BLaER1 (cell line): ENCODE measurements around the gene OTOGL.
A peak's percentile ranks its signal among the peaks of the same experiment; 100 is the strongest.

Source experiments
- H3K27ac ChIP-seq: shearing (Covaris generic); formaldehyde crosslinking; 2 replicates; pipeline ENCODE4 v1.8.1; 2022
- H3K27me3 ChIP-seq: shearing (Covaris generic); formaldehyde crosslinking; 2 replicates; pipeline ENCODE4 v1.8.1; 2022
- H3K36me3 ChIP-seq: shearing (Covaris generic); formaldehyde crosslinking; 2 replicates; pipeline ENCODE4 v1.8.1; 2022
- H3K4me1 ChIP-seq: shearing (Covaris generic); formaldehyde crosslinking; 2 replicates; pipeline ENCODE4 v1.8.1; 2022
- H3K4me2 ChIP-seq: shearing (Covaris generic); formaldehyde crosslinking; 2 replicates; pipeline ENCODE4 v1.8.1; 2022
- H3K4me3 ChIP-seq: shearing (Covaris generic); formaldehyde crosslinking; 2 replicates; pipeline ENCODE4 v1.8.1; 2022
- H3K9ac ChIP-seq: shearing (Covaris generic); formaldehyde crosslinking; 2 replicates; pipeline ENCODE4 v1.8.1; 2022
- H3K9me3 ChIP-seq: shearing (Covaris generic); formaldehyde crosslinking; 2 replicates; pipeline ENCODE4 v1.8.1; 2022
- H4K20me1 ChIP-seq: shearing (Covaris generic); formaldehyde crosslinking; 2 replicates; pipeline ENCODE4 v1.8.1; 2022
- Cebpa-rat ChIP-seq: shearing (Covaris generic); IDR thresholded peaks from 2 replicates; pipeline ENCODE4 v1.8.1; 2022

Gene OTOGL

GRCh38 chr12:80186727-80187217 is 87.4 kb downstream of the OTOGL start:
- Histone ChIP-seq H4K20me1 (no peaks in the 10 kb centered on the region), H3K27ac (peak overlapping the region; percentile 69), H3K9ac (peak overlapping the region; percentile 46; the same call in 1 of the 2 replicates), H3K4me2 (peak overlapping the region; percentile 71), H3K4me1 (peaks cover 31% of the 10 kb centered on the region), H3K9me3 (no peaks in the 10 kb centered on the region), H3K27me3 (no peaks in the 10 kb centered on the region), H3K4me3 (no peak overlapping the region), H3K36me3 (no peaks in the 10 kb centered on the region)
- no peak for TF ChIP-seq Cebpa-rat

DNA sequence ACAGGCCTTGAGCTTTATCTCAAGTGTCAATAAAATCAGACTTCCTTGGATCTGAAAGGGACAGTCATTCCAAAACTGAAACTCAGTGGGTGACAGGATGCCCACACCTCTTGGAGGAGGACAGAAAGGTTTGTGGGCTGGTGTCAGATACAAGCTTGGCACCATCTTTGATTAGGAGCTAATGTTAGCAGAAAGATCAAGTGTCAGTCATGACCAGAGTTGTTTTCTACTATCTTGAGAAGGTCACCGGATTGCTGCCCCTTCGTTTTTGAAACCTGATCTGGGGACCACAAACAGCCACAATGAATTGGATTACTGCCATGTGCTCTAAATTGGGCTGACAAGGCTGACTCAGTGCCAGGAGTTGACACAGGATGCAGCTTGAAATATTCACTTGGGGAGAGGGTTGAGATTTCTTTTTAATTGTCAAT is 88.3 kb downstream of the OTOGL start:
- no peaks in the 10 kb centered on the region for H3K27me3 ChIP-seq
- no peaks in the 10 kb centered on the region for H4K20me1 ChIP-seq
- H3K9ac ChIP-seq = peak overlapping the region; percentile 46; the same call in 1 of the 2 replicates
- no peaks in the 10 kb centered on the region for H3K36me3 ChIP-seq
- H3K4me2 ChIP-seq = peak overlapping the region; percentile 71
- no peak overlapping the region for H3K4me3 ChIP-seq
- H3K27ac ChIP-seq = peak overlapping the region; percentile 69
- peaks cover 31% of the 10 kb centered on the region for H3K4me1 ChIP-seq
- no peaks in the 10 kb centered on the region for H3K9me3 ChIP-seq
- TF ChIP-seq Cebpa-rat = no peak

DNA sequence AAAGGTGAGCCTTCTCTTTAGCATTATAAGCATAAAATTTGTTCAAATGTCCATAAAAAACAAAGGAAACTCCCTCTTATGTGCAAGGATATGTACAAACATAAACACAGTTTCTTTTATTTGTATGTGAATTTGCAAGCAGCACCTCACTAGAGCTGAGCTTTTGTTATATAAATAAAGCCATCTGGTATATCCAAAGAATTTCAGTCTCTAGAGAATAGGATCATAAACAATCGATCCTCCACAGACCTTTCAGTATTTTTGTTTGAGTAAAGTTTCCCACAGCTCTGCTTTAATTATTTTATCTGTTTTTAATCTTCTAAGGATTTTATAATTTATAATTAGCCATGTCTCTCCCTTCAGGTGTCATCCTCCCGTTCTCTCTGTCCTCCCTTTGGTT is 89.2 kb downstream of the OTOGL start:
- H3K9me3 ChIP-seq = no peaks in the 10 kb centered on the region
- H3K4me2 ChIP-seq = no peak overlapping the region
- no peak overlapping the region; the same call in 1 of the 2 replicates for H3K27ac ChIP-seq

DNA sequence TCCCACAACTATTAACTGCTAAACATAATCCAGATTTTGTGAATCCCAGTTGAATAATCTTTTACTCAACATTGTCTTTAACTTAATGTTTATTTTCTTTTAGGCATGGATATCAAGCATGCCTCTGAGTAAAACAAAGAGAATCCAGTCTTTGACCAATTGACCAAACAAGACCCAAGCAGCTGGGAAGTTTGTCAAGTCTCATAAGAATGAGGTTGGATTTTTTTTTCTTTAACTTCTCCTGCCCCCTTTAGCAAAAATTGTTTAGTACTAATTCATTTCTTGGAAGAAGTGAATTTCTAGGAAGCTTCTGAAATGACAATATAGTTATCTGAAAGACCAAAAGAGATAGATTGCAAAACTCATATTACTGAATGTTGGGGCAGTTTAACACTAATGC is 89.9 kb downstream of the OTOGL start:
- peaks cover 31% of the 10 kb centered on the region for H3K4me1 ChIP-seq
- no peak overlapping the region for H3K4me2 ChIP-seq
- H3K36me3 ChIP-seq = no peaks in the 10 kb centered on the region
- no peak overlapping the region for H3K9ac ChIP-seq
- H3K27ac ChIP-seq = no peak overlapping the region
- H3K9me3 ChIP-seq = no peaks in the 10 kb centered on the region
- no peaks in the 10 kb centered on the region for H4K20me1 ChIP-seq
- H3K4me3 ChIP-seq = no peak overlapping the region
- no peak for TF ChIP-seq Cebpa-rat
- no peaks in the 10 kb centered on the region for H3K27me3 ChIP-seq

More for the DNA sequence above, 89.2 kb downstream of the OTOGL start:
- Histone ChIP-seq H3K4me1 (peaks cover 31% of the 10 kb centered on the region), H4K20me1 (no peaks in the 10 kb centered on the region), H3K9ac (no peak overlapping the region), H3K4me3 (no peak overlapping the region), H3K27me3 (no peaks in the 10 kb centered on the region), H3K36me3 (no peaks in the 10 kb centered on the region)
- TF ChIP-seq Cebpa-rat = no peak

GRCh38 chr12:80190001-80190400 is 90.7 kb downstream of the OTOGL start:
- Histone ChIP-seq H3K27ac (no peak overlapping the region), H3K36me3 (no peaks in the 10 kb centered on the region), H3K27me3 (no peaks in the 10 kb centered on the region), H3K9me3 (no peaks in the 10 kb centered on the region), H3K4me2 (no peak overlapping the region), H3K9ac (no peak overlapping the region), H3K4me3 (no peak overlapping the region), H3K4me1 (peaks cover 31% of the 10 kb centered on the region), H4K20me1 (no peaks in the 10 kb centered on the region)
- no peak for TF ChIP-seq Cebpa-rat

DNA sequence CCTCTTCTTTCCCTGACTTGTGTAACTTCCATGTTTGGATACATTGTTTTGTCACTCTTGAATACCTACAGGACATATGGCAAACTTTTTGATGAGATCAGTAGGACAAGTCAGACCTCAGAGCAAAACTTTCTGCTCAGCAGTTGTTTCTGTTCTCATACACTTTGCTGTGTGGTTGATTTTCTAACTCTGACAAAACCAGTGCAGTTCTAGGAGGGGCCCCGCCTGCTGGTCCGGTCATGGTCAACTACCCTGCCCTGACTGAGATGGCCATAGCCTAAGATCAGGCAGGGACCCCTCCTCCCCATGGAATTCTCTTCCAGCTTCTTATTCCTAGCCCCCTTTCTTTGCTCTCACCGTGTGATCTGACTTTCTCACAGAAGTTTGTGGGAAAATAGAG is 92.8 kb downstream of the OTOGL start:
- Histone ChIP-seq H3K36me3 (no peaks in the 10 kb centered on the region), H3K4me3 (no peak overlapping the region), H3K27ac (no peak overlapping the region), H3K9ac (no peak overlapping the region), H4K20me1 (no peaks in the 10 kb centered on the region), H3K27me3 (no peaks in the 10 kb centered on the region), H3K4me2 (no peak overlapping the region), H3K9me3 (no peaks in the 10 kb centered on the region), H3K4me1 (peaks cover 29% of the 10 kb centered on the region)
- TF ChIP-seq Cebpa-rat = no peak

DNA sequence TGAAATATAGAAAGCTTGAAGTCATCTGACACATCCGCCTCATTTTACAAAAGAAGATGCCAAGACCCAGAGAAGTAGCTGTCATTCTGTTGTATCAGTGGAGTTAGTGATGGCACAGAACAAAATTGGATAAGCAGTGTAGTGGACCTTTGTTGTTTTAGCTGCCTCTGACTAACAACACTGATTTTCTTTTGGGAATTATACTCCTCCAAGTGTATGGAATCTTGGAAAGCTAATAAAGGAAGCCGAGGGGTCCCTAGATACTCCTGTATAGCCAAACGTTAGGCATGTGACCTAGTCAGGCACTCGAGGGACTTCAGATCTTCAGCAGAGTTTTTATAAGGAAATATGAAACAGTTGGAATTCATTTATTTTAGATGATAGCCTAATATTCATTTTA is 94.5 kb downstream of the OTOGL start:
- Histone ChIP-seq H4K20me1 (no peaks in the 10 kb centered on the region), H3K4me3 (no peak overlapping the region), H3K4me2 (no peak overlapping the region), H3K27me3 (no peaks in the 10 kb centered on the region), H3K36me3 (no peaks in the 10 kb centered on the region), H3K9ac (no peak overlapping the region), H3K27ac (no peak overlapping the region), H3K9me3 (no peaks in the 10 kb centered on the region), H3K4me1 (peaks cover 13% of the 10 kb centered on the region)
- TF ChIP-seq Cebpa-rat = no peak

DNA sequence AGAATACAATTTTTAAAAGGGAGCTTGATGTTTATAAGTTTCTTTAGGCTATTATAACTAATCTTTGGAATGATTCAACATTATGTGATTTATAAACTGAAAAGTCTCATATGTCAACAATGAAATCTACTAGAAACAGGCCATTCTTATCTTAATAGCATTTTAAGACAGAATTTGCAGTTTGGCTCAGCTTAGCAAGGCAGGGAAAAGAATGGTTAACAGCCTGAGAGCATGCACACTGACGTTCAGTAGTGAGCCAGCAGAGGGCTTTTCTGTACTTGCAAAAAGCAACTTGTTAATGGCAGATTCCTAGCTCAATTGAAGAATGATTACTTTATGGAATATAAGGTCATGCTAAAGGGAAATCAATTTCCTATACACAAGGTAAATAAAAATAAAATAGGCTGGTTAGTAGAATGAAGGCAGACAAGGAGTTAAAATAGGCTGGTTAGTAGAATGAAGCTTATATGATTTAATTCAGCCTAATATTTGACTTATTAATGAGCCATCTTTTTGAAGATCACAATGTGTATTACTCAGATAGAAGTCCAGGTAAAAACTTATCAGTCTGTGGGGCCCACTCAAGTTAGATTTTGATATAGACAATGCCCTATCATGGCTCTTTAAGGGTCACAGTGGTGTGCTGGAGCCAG is 95.9 kb downstream of the OTOGL start:
- Histone ChIP-seq H3K9ac (no peak overlapping the region), H3K36me3 (no peaks in the 10 kb centered on the region), H3K4me3 (no peak overlapping the region), H4K20me1 (no peaks in the 10 kb centered on the region), H3K27me3 (no peaks in the 10 kb centered on the region), H3K4me1 (peaks cover 10% of the 10 kb centered on the region), H3K9me3 (no peaks in the 10 kb centered on the region), H3K27ac (no peak overlapping the region), H3K4me2 (no peak overlapping the region)
- no peak for TF ChIP-seq Cebpa-rat

DNA sequence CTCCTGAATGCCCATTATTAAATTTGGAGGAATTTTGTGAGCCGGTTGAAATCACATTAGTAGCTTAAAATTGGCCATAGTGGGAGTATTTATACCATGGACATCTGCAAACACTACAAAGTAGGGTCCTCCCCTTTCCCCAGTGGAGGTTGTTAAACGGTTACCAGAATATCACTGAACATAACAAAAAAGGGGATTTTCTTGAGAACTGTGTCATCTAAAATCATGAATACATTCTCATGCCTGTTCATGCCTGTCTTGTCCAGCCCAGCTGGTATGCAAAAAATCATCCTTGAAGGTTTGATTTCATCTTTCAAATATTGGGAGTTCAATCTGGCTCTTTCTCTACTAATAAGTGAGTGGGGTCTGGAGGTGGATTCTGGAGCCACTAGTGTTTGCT is 96.4 kb downstream of the OTOGL start:
- no peak for TF ChIP-seq Cebpa-rat

DNA sequence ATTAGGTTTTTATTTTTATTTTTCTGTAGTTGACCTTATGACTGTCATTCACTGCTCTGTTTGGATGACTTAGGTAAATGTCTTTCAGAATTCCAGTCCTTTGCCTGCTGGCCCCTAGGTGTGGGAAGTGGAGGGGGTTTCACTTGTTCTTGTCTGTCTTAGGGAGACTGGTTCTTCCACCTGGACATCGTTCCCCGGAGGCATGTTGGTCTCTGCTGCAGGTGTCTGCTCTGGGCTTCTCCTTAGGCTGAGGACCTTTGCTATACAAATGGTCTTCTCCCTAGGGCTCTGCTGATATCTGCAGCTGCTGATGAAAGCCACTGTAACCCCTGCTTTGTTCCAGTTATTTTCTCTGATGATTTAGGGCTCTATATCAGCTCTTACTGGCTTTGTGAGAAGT is 97.1 kb downstream of the OTOGL start:
- Histone ChIP-seq H3K36me3 (no peaks in the 10 kb centered on the region), H3K4me2 (peak overlapping the region; percentile 10; the same call in 1 of the 2 replicates), H3K9me3 (no peaks in the 10 kb centered on the region), H3K27ac (no peak overlapping the region), H3K9ac (no peak overlapping the region), H3K27me3 (no peaks in the 10 kb centered on the region), H3K4me1 (peaks cover 10% of the 10 kb centered on the region), H3K4me3 (no peak overlapping the region), H4K20me1 (no peaks in the 10 kb centered on the region)
- TF ChIP-seq Cebpa-rat = no peak

More for the DNA sequence above, 96.4 kb downstream of the OTOGL start:
- Histone ChIP-seq H3K27me3 (no peaks in the 10 kb centered on the region), H3K9ac (no peak overlapping the region), H3K4me3 (no peak overlapping the region), H3K36me3 (no peaks in the 10 kb centered on the region), H3K27ac (no peak overlapping the region), H3K4me1 (peaks cover 10% of the 10 kb centered on the region), H3K4me2 (no peak overlapping the region), H3K9me3 (no peaks in the 10 kb centered on the region), H4K20me1 (no peaks in the 10 kb centered on the region)
